Measurements from ENCODE around the gene PCDH1.

PCDH1 gene

DNA sequence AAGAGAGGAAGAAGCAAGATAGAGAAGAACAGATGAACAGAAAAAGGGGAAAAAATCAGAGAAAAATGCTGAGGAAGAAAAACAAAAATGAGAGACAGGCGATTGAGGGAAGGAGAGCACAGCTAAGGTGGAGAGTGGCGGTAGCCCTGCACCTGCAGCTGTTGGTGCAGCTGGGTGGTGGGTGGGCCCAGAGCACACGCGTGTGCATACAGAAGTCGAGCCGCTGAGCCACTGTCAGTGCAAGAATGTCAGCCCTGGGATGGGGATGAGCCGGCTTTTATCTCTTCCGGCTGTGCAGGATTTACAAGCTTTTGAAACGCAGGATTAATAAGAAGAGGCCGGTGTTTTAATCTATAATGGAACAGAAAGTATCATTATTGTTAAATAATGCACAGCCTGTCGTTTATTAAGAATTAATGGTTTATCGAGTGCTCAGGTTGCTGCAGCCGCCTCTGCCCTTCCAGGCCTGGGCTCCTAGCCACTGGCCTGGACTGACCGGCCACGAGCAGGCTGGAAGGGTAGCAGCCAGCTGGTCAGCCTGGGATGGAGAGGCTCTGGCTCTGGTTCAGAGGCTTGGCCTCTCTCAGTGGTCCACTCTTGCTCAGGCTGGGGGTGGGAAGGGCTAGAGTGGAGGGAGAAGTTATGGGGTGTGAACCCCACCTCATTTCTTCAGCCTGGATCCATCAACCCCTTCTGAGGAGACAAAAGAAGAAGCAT, 68.7 kb downstream of the PCDH1 start:
- Mint-ChIP-seq H3K27me3 (peaks cover 26% of the 10 kb centered on the region), H3K36me3 (no peaks in the 10 kb centered on the region), H3K9me3 (ENCODE audit: low read depth) (no peaks in the 10 kb centered on the region), H3K4me1 (ENCODE audit: low read depth) (no peaks in the 10 kb centered on the region), H3K27ac (no peak overlapping the region), H3K4me3 (no peak overlapping the region)

DNA sequence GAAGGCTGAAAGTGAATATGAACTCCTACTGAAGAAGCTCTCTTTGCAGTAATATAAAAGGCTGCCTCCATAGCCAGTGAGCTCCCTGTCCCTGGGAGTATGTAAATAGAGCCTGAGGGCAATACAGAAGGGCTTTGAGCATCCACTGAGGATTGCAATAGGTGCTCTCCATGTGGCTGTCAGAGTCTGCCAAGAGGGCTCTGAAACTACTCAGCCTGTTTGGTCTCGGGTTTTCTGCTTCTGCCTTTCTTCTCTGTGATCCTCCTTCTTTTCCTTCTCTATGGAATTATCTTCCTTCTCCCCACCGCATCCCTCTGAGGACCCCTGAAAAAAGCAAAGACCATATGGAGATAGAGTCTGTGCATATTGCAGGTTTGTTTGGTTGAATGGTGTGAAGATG, 69.4 kb downstream of the PCDH1 start:
- H3K27me3 Mint-ChIP-seq: peaks cover 30% of the 10 kb centered on the region
- H3K4me1 Mint-ChIP-seq (ENCODE audit: low read depth): no peaks in the 10 kb centered on the region
- H3K9me3 Mint-ChIP-seq (ENCODE audit: low read depth): no peaks in the 10 kb centered on the region
- no peaks in the 10 kb centered on the region for H3K36me3 Mint-ChIP-seq
- no peak overlapping the region for H3K4me3 Mint-ChIP-seq
- H3K27ac Mint-ChIP-seq: no peak overlapping the region

DNA sequence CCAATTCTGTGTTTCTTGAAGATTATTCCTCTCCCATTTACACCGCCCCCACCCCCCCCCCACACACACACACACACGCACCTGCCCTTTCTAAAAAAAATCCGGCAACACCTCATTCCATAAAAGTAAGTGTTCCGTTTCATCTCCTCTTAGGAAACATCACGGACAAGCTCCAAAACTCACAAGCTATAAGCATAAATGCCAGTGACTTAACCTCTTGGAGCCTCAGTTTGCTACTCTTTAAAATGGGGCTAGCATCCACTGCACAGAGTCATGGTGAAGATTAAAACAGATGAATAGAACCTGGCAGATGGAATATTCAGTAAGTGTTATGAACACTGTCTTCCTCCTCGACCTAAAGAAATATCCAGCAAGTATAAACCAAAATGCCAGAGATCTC, 70.5 kb downstream of the PCDH1 start:
- Mint-ChIP-seq H3K4me1 (ENCODE audit: low read depth) (no peaks in the 10 kb centered on the region), H3K4me3 (no peak overlapping the region), H3K27me3 (peaks cover 26% of the 10 kb centered on the region), H3K27ac (no peak overlapping the region), H3K9me3 (ENCODE audit: low read depth) (no peaks in the 10 kb centered on the region), H3K36me3 (no peaks in the 10 kb centered on the region)

DNA sequence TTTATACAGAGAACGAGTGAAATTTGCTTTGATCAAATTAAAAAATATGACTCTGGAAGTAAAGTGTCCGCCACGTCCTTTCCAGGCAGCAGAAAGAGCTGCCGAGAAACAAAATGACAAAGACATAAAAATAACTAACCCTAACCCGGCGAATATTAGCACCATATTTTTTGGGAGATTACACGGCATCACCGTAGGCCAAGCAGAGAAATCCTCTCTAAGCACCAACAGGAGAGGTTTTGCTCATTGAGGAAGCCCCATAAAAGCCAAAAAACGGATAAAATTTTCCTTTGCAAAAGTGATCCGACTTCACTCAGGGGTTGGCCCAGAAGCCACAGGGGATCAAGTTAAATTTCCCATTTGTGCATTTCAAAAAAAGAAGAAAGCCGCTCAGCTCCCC, 70.9 kb downstream of the PCDH1 start:
- no peaks in the 10 kb centered on the region for H3K36me3 Mint-ChIP-seq
- no peaks in the 10 kb centered on the region for H3K9me3 Mint-ChIP-seq (ENCODE audit: low read depth)
- peaks cover 26% of the 10 kb centered on the region for H3K27me3 Mint-ChIP-seq
- no peak overlapping the region for H3K27ac Mint-ChIP-seq
- H3K4me1 Mint-ChIP-seq (ENCODE audit: low read depth): no peaks in the 10 kb centered on the region
- H3K4me3 Mint-ChIP-seq: no peak overlapping the region

DNA sequence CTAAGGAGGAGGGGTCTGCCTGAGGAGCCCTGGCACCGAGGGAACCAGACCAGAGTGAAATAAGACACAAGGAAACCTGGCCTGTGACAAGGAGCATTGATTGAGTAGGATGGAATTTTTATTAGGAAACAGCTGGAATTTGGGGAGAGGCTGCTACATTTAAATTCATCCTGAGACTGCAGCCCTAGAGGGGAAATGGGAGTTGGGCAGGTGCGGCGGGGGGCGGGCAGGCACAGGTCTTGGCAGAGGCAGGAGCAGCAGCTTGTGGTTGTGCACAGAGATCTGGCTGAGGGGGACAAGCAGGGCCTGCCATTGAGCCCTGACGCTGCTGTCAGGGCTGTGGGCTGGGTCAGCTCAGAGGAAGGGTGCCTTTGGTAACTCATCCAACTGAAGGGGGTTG, 71.6 kb downstream of the PCDH1 start:
- Mint-ChIP-seq H3K27me3 (peaks cover 25% of the 10 kb centered on the region), H3K36me3 (no peaks in the 10 kb centered on the region), H3K9me3 (ENCODE audit: low read depth) (no peaks in the 10 kb centered on the region), H3K4me1 (ENCODE audit: low read depth) (no peaks in the 10 kb centered on the region), H3K4me3 (no peak overlapping the region), H3K27ac (no peak overlapping the region)

DNA sequence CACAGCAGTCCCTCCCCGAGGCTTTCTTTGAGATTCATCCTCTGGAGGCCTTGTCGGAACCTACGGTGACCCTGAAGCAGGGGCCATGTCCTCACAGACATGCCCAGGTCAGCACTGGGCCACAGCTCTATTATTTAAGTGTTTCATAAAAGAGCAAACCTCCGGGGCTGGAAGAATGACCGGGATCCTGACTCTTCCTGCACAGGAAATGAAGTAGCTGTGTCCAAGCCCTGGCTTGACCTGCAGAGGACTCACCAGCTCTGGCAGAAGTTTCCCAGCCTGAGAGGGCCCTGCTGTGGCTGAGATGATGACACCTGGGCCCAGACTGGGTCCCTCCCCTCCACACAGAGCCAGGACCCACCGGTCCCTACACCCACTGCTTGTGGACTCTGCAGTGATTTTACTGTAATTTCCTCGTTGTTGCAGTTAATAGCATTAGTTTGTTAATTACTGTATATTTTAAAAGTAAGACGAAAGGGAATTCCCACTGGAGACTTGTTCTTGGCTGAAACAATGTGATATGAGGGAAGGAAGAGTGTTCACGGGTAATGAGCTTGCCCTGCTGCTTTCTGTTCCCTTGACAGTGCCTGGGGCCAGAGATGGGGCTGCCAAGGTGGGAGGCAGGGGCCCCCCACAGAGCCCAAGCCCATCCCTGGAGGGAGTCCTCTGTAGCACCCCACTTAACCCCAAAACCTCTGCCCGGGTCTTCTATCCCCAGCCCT, 72.2 kb downstream of the PCDH1 start:
- Mint-ChIP-seq H3K4me3 (no peak overlapping the region), H3K4me1 (ENCODE audit: low read depth) (no peaks in the 10 kb centered on the region), H3K27ac (no peak overlapping the region), H3K27me3 (peaks cover 22% of the 10 kb centered on the region), H3K9me3 (ENCODE audit: low read depth) (no peaks in the 10 kb centered on the region), H3K36me3 (no peaks in the 10 kb centered on the region)

DNA sequence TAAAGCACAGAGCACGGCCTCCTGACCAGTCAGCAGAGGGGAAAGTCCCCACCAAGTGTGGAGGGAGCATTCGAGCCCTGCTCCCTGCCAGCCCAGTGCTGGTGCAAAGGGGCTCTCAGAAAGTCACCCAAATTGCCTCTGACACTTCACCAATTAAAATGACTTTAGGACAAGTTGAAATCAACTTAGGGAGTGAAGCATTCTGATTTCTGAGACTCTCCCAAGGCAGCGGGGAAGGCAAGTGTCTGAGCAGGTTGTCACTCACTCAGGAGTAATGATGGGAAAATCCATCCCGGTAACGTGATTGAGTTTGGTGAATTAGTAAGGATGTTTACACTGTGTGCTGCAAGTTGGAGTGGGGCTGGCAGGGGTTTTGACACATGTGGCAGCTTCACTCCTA, 73.7 kb downstream of the PCDH1 start:
- no peak overlapping the region for H3K4me3 Mint-ChIP-seq
- no peaks in the 10 kb centered on the region for H3K4me1 Mint-ChIP-seq (ENCODE audit: low read depth)
- no peaks in the 10 kb centered on the region for H3K9me3 Mint-ChIP-seq (ENCODE audit: low read depth)
- H3K27me3 Mint-ChIP-seq: peaks cover 22% of the 10 kb centered on the region
- no peak overlapping the region for H3K27ac Mint-ChIP-seq
- H3K36me3 Mint-ChIP-seq: no peaks in the 10 kb centered on the region
